ENCODE results near the gene KLK8.
"Not testable (repeated sequence)": the region's sequence is repeated elsewhere in the genome, so short reads cannot be mapped to it uniquely, and the experiment has no call there.

The KLK8 gene

GRCh38 chr19:50981587-50982146 is 19.7 kb downstream of the KLK8 start:
- no peaks in the 10 kb centered on the region for H3K36me3 Mint-ChIP-seq (ENCODE audit: low read depth)
- no peaks in the 10 kb centered on the region for H3K9me3 Mint-ChIP-seq
- no peak for ATAC-seq
- no peak for DNase-seq
- H3K4me1 Mint-ChIP-seq = no peaks in the 10 kb centered on the region
- H3K27ac Mint-ChIP-seq = no peak overlapping the region
- no peak overlapping the region for H3K4me3 Mint-ChIP-seq
- H3K27me3 Mint-ChIP-seq = peaks cover 46% of the 10 kb centered on the region

DNA sequence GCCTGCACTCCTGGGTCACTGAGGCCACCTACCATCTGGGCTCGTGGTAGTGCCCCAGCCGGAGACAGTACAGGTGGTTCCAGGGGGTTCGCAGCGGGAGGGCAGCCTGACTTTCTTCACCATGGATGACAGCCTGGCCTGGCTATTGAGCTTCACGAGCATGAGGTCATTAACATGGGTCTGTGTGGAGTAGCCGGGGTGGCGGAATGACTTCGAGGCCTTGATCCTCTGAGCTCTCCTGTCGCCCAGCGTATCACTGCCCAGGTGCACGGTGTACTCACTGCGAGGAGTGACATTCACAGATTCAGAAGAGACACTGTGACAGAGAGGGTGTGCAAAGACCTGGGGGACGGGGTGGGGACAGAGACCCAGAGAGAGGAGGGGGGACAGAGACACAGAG is 21.2 kb downstream of the KLK8 start:
- Mint-ChIP-seq H3K9me3 (no peaks in the 10 kb centered on the region), H3K27ac (no peak overlapping the region), H3K27me3 (peaks cover 52% of the 10 kb centered on the region), H3K36me3 (ENCODE audit: low read depth) (no peaks in the 10 kb centered on the region), H3K4me1 (no peaks in the 10 kb centered on the region), H3K4me3 (no peak overlapping the region)
- DNase-seq (no peak), ATAC-seq (no peak)

- DNase-seq = no peak
- no peaks in the 10 kb centered on the region for H3K9me3 Mint-ChIP-seq
- no peak for ATAC-seq
- no peak overlapping the region for H3K27ac Mint-ChIP-seq
- H3K27me3 Mint-ChIP-seq = peaks cover 48% of the 10 kb centered on the region
- H3K4me3 Mint-ChIP-seq = no peak overlapping the region
- no peaks in the 10 kb centered on the region for H3K4me1 Mint-ChIP-seq
- H3K36me3 Mint-ChIP-seq (ENCODE audit: low read depth) = no peaks in the 10 kb centered on the region
These were observed 21.6 kb downstream of the KLK8 start for GRCh38 chr19:50979758-50980157.

- no peak overlapping the region for H3K4me3 Mint-ChIP-seq
- ATAC-seq (no peak), DNase-seq (no peak)
- H3K27ac Mint-ChIP-seq = no peak overlapping the region
- no peaks in the 10 kb centered on the region for H3K4me1 Mint-ChIP-seq
- H3K9me3 Mint-ChIP-seq = no peaks in the 10 kb centered on the region
- peaks cover 48% of the 10 kb centered on the region for H3K27me3 Mint-ChIP-seq
- H3K36me3 Mint-ChIP-seq (ENCODE audit: low read depth) = no peaks in the 10 kb centered on the region
These were observed 22.5 kb downstream of the KLK8 start for GRCh38 chr19:50978772-50979390.

DNA sequence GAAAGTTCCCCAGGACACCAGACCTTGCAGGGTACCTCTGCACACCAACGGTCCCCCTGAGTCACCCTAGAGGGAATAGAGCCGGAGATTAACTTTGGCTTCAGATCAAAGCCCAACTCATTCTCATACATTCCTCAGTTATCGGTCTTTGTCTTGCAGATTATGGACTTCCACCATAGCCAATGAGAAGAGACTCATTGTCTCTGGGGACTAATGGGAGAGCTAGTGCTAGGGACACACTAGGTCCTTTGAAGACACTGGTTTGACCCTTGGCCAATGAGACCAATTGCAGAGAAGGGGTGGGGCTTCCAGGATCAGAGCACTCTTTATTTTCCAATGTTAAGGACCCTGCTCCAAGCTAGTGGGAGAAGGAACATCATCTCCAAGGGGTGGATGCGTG is 23.8 kb downstream of the KLK8 start:
- Mint-ChIP-seq H3K9me3 (no peaks in the 10 kb centered on the region), H3K4me1 (no peaks in the 10 kb centered on the region), H3K4me3 (no peak overlapping the region), H3K36me3 (ENCODE audit: low read depth) (no peaks in the 10 kb centered on the region), H3K27me3 (peaks cover 49% of the 10 kb centered on the region), H3K27ac (no peak overlapping the region)
- DNase-seq = no peak
- no peak for ATAC-seq

DNA sequence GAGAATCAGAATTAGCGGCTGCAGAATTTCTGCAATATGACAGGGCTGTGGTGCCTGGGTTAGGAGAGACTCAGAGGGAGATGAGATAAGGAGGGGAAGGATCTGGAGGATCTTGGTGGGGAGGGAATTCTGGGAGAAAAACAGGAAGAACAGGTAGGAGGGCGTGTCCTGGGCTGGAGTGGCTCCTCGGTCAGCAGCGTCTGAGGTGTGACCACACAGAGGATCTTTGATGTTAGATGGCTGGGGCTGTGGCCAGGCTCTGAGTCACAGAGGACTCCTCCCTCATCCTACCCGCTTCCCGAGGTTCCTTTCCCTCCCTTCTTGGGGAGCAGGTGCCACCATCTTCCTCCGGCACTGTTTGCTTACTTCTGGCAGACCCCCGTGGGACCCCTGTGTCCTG is 25.6 kb downstream of the KLK8 start:
- no peaks in the 10 kb centered on the region for H3K9me3 Mint-ChIP-seq
- no peak for ATAC-seq
- H3K27ac Mint-ChIP-seq = no peak overlapping the region
- H3K36me3 Mint-ChIP-seq (ENCODE audit: low read depth) = no peaks in the 10 kb centered on the region
- H3K4me1 Mint-ChIP-seq = no peaks in the 10 kb centered on the region
- DNase-seq = no peak
- H3K4me3 Mint-ChIP-seq = no peak overlapping the region
- H3K27me3 Mint-ChIP-seq = peaks cover 48% of the 10 kb centered on the region

- Mint-ChIP-seq H3K9me3 (no peaks in the 10 kb centered on the region), H3K4me3 (no peak overlapping the region), H3K27ac (no peak overlapping the region), H3K27me3 (peaks cover 42% of the 10 kb centered on the region), H3K36me3 (ENCODE audit: low read depth) (no peaks in the 10 kb centered on the region), H3K4me1 (no peaks in the 10 kb centered on the region)
- DNase-seq (no peak), ATAC-seq (no peak)
These were observed 26.5 kb downstream of the KLK8 start for GRCh38 chr19:50974702-50975556.

GRCh38 chr19:50972795-50973376 is 28.5 kb downstream of the KLK8 start:
- H3K9me3 Mint-ChIP-seq = no peaks in the 10 kb centered on the region
- H3K36me3 Mint-ChIP-seq (ENCODE audit: low read depth) = no peaks in the 10 kb centered on the region
- no peaks in the 10 kb centered on the region for H3K4me1 Mint-ChIP-seq
- H3K27ac Mint-ChIP-seq = no peak overlapping the region
- ATAC-seq (no peak), DNase-seq (no peak)
- H3K27me3 Mint-ChIP-seq = peaks cover 44% of the 10 kb centered on the region
- H3K4me3 Mint-ChIP-seq = no peak overlapping the region

GRCh38 chr19:50969810-50970209 is 31.6 kb downstream of the KLK8 start:
- not testable (repeated sequence) for ATAC-seq, H3K27ac Mint-ChIP-seq
- H3K27me3 Mint-ChIP-seq = peaks cover 34% of the 10 kb centered on the region

DNA sequence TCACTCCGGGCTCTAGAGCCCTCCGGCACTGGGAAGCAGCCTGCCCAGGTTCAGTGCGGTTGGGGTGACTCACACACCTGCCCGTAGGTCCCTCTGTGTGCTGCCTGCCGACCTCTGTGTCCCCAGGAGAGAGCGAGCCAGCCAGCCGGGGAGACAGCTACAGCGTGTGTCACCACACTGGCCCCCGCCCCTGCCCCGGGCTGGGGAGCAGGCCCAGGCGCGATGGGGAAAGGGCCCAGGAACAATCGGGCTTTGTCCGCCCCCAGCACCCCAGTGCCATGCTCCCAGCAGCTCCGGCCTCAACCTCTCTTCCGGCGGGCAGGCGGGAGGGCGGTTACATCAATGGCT is 32.0 kb downstream of the KLK8 start, which contains the start of gene KLK6:
TSS of gene KLK6 (minus strand) at position 179 of the 348 bp plus-strand sequence. CDS start 1,487 bp downstream, outside the sequence.
- no peaks in the 10 kb centered on the region for H3K4me1 Mint-ChIP-seq
- no peaks in the 10 kb centered on the region for H3K36me3 Mint-ChIP-seq (ENCODE audit: low read depth)
- H3K27ac Mint-ChIP-seq = no peak within 1 kb of the TSS
- no peak for DNase-seq
- no peak for ATAC-seq
- H3K9me3 Mint-ChIP-seq = no peaks in the 10 kb centered on the region
- H3K27me3 Mint-ChIP-seq = peaks cover 32% of the 10 kb centered on the region
- no peak within 1 kb of the TSS for H3K4me3 Mint-ChIP-seq

More at GRCh38 chr19:50969810-50970209, 31.6 kb downstream of the KLK8 start:
- not testable (repeated sequence) for H3K4me1 Mint-ChIP-seq; H3K36me3 Mint-ChIP-seq (ENCODE audit: low read depth); H3K9me3 Mint-ChIP-seq; H3K4me3 Mint-ChIP-seq; DNase-seq

GRCh38 chr19:50968716-50969412 is 32.5 kb downstream of the KLK8 start:
- H3K4me1 Mint-ChIP-seq = no peaks in the 10 kb centered on the region
- DNase-seq = no peak
- no peak overlapping the region for H3K27ac Mint-ChIP-seq
- H3K9me3 Mint-ChIP-seq = peaks cover 2% of the 10 kb centered on the region
- peaks cover 32% of the 10 kb centered on the region for H3K27me3 Mint-ChIP-seq
- no peak overlapping the region for H3K4me3 Mint-ChIP-seq
- ATAC-seq = no peak
- no peaks in the 10 kb centered on the region for H3K36me3 Mint-ChIP-seq (ENCODE audit: low read depth)

GRCh38 chr19:50967929-50968715 is 33.3 kb downstream of the KLK8 start:
- H3K4me3 Mint-ChIP-seq = no peak overlapping the region
- H3K9me3 Mint-ChIP-seq = peaks cover 6% of the 10 kb centered on the region
- H3K4me1 Mint-ChIP-seq = no peaks in the 10 kb centered on the region
- H3K27me3 Mint-ChIP-seq = peaks cover 29% of the 10 kb centered on the region
- H3K27ac Mint-ChIP-seq = no peak overlapping the region
- DNase-seq (no peak), ATAC-seq (no peak)
- H3K36me3 Mint-ChIP-seq (ENCODE audit: low read depth) = no peaks in the 10 kb centered on the region

DNA sequence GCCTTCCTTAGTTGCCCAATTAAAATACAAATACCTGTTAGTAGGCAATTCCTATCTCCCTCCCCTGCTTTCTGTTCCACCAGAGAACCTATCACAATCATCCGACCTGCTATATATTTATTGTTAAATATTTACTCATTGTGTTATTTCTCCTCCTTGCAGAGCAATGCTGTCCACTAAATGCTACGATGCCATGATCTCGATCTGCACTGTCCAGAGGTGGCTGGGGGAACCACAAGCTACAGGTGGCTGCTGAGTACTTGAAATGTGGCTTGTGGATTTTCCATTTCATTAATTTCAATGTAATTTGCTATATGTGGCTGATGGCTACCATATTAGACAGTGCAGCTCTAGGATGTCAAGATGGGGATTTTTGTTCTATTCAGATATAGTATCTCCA is 37.1 kb downstream of the KLK8 start:
- no peak for ATAC-seq
- peaks cover 2% of the 10 kb centered on the region for H3K36me3 Mint-ChIP-seq (ENCODE audit: low read depth)
- H3K27ac Mint-ChIP-seq = no peak overlapping the region
- no peak for DNase-seq
- no peaks in the 10 kb centered on the region for H3K4me1 Mint-ChIP-seq
- H3K9me3 Mint-ChIP-seq = peaks cover 21% of the 10 kb centered on the region
- H3K4me3 Mint-ChIP-seq = no peak overlapping the region
- peaks cover 35% of the 10 kb centered on the region for H3K27me3 Mint-ChIP-seq

DNA sequence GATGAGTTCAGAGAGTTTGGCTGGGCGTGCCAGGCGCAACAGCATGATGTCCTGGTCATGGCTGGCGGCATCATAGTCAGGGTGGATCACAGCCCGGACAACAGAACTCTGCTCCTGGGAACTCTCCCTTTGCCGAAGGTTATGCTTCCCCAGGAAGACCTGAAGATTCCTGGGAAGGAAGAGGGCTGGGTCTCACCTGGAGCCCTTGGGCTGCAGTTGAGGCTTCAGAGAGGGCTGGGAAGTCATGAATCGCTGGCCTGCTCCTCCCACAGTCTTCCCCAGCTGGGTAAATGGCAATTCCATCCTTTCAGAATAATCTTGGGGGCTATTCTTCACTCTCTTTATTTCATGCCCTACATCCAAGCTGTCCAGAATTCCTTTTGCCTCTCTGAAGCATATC is 38.0 kb downstream of the KLK8 start:
- H3K9me3 Mint-ChIP-seq = peaks cover 22% of the 10 kb centered on the region
- H3K27me3 Mint-ChIP-seq = peaks cover 37% of the 10 kb centered on the region
- no peak for DNase-seq
- ATAC-seq = no peak
- peaks cover 2% of the 10 kb centered on the region for H3K36me3 Mint-ChIP-seq (ENCODE audit: low read depth)
- no peak overlapping the region for H3K4me3 Mint-ChIP-seq
- no peak overlapping the region for H3K27ac Mint-ChIP-seq
- H3K4me1 Mint-ChIP-seq = no peaks in the 10 kb centered on the region
